ENCODE results near the gene GPR148.

GPR148 gene

GRCh38 chr2:130760754-130761751 is 32.2 kb downstream of the GPR148 start:
- Mint-ChIP-seq H3K27me3 (ENCODE audit: low read depth) (peaks cover 20% of the 10 kb centered on the region), H3K4me1 (ENCODE audit: low read depth) (no peaks in the 10 kb centered on the region), H3K9me3 (no peaks in the 10 kb centered on the region)

GRCh38 chr2:130762031-130762909 is 33.4 kb downstream of the GPR148 start:
- Mint-ChIP-seq H3K4me3 (no peak overlapping the region), H3K36me3 (ENCODE audit: low read depth) (no peaks in the 10 kb centered on the region), H3K27me3 (ENCODE audit: low read depth) (peaks cover 10% of the 10 kb centered on the region), H3K27ac (no peak overlapping the region), H3K4me1 (ENCODE audit: low read depth) (no peaks in the 10 kb centered on the region), H3K9me3 (no peaks in the 10 kb centered on the region)

More at GRCh38 chr2:130760754-130761751, 32.2 kb downstream of the GPR148 start:
- Mint-ChIP-seq H3K36me3 (ENCODE audit: low read depth) (peaks cover 1% of the 10 kb centered on the region), H3K4me3 (no peak overlapping the region), H3K27ac (no peak overlapping the region)

GRCh38 chr2:130762910-130763385 is 34.1 kb downstream of the GPR148 start:
- Mint-ChIP-seq H3K27ac (no peak overlapping the region), H3K4me3 (no peak overlapping the region), H3K36me3 (ENCODE audit: low read depth) (no peaks in the 10 kb centered on the region), H3K27me3 (ENCODE audit: low read depth) (peaks cover 5% of the 10 kb centered on the region), H3K9me3 (no peaks in the 10 kb centered on the region), H3K4me1 (ENCODE audit: low read depth) (no peaks in the 10 kb centered on the region)

- Mint-ChIP-seq H3K9me3 (no peaks in the 10 kb centered on the region), H3K4me3 (no peak overlapping the region), H3K27me3 (ENCODE audit: low read depth) (peaks cover 5% of the 10 kb centered on the region), H3K36me3 (ENCODE audit: low read depth) (no peaks in the 10 kb centered on the region), H3K4me1 (ENCODE audit: low read depth) (no peaks in the 10 kb centered on the region), H3K27ac (no peak overlapping the region)
Measured at GRCh38 chr2:130763405-130763804, 34.5 kb downstream of the GPR148 start.

- Mint-ChIP-seq H3K9me3 (no peaks in the 10 kb centered on the region), H3K27ac (no peak overlapping the region), H3K4me1 (ENCODE audit: low read depth) (no peaks in the 10 kb centered on the region), H3K36me3 (ENCODE audit: low read depth) (no peaks in the 10 kb centered on the region), H3K4me3 (no peak overlapping the region), H3K27me3 (ENCODE audit: low read depth) (no peaks in the 10 kb centered on the region)
Measured at GRCh38 chr2:130764035-130764820, 35.4 kb downstream of the GPR148 start.

GRCh38 chr2:130764821-130765115 is 35.9 kb downstream of the GPR148 start:
- H3K27ac Mint-ChIP-seq = no peak overlapping the region

GRCh38 chr2:130765464-130765863 is 36.6 kb downstream of the GPR148 start:
- Mint-ChIP-seq H3K36me3 (ENCODE audit: low read depth) (no peaks in the 10 kb centered on the region), H3K4me3 (no peak overlapping the region), H3K4me1 (ENCODE audit: low read depth) (no peaks in the 10 kb centered on the region), H3K9me3 (no peaks in the 10 kb centered on the region), H3K27me3 (ENCODE audit: low read depth) (no peaks in the 10 kb centered on the region), H3K27ac (no peak overlapping the region)

More at GRCh38 chr2:130764821-130765115, 35.9 kb downstream of the GPR148 start:
- Mint-ChIP-seq H3K4me3 (no peak overlapping the region), H3K36me3 (ENCODE audit: low read depth) (no peaks in the 10 kb centered on the region), H3K9me3 (no peaks in the 10 kb centered on the region), H3K27me3 (ENCODE audit: low read depth) (no peaks in the 10 kb centered on the region), H3K4me1 (ENCODE audit: low read depth) (no peaks in the 10 kb centered on the region)

- Mint-ChIP-seq H3K4me1 (ENCODE audit: low read depth) (no peaks in the 10 kb centered on the region), H3K4me3 (no peak overlapping the region), H3K27ac (no peak overlapping the region), H3K36me3 (ENCODE audit: low read depth) (no peaks in the 10 kb centered on the region), H3K27me3 (ENCODE audit: low read depth) (no peaks in the 10 kb centered on the region), H3K9me3 (no peaks in the 10 kb centered on the region)
Measured at GRCh38 chr2:130766037-130766436, 37.2 kb downstream of the GPR148 start.

GRCh38 chr2:130766711-130767407 is 38.0 kb downstream of the GPR148 start:
- Mint-ChIP-seq H3K4me3 (no peak overlapping the region), H3K9me3 (no peaks in the 10 kb centered on the region), H3K27me3 (ENCODE audit: low read depth) (no peaks in the 10 kb centered on the region), H3K36me3 (ENCODE audit: low read depth) (no peaks in the 10 kb centered on the region), H3K27ac (no peak overlapping the region), H3K4me1 (ENCODE audit: low read depth) (no peaks in the 10 kb centered on the region)

GRCh38 chr2:130767408-130767775 is 38.5 kb downstream of the GPR148 start:
- H3K4me1 Mint-ChIP-seq (ENCODE audit: low read depth) = no peaks in the 10 kb centered on the region
- H3K4me3 Mint-ChIP-seq = no peak overlapping the region
- H3K27ac Mint-ChIP-seq = no peak overlapping the region
- no peaks in the 10 kb centered on the region for H3K27me3 Mint-ChIP-seq (ENCODE audit: low read depth)
- H3K36me3 Mint-ChIP-seq (ENCODE audit: low read depth) = no peaks in the 10 kb centered on the region
- H3K9me3 Mint-ChIP-seq = no peaks in the 10 kb centered on the region

- Mint-ChIP-seq H3K27me3 (ENCODE audit: low read depth) (no peaks in the 10 kb centered on the region), H3K36me3 (ENCODE audit: low read depth) (no peaks in the 10 kb centered on the region), H3K4me1 (ENCODE audit: low read depth) (no peaks in the 10 kb centered on the region), H3K9me3 (peaks cover 4% of the 10 kb centered on the region), H3K4me3 (no peak overlapping the region), H3K27ac (no peak overlapping the region)
Measured at GRCh38 chr2:130768191-130768855, 39.5 kb downstream of the GPR148 start.

GRCh38 chr2:130769343-130769907 is 40.6 kb downstream of the GPR148 start:
- Mint-ChIP-seq H3K27me3 (ENCODE audit: low read depth) (no peaks in the 10 kb centered on the region), H3K27ac (no peak overlapping the region), H3K36me3 (ENCODE audit: low read depth) (no peaks in the 10 kb centered on the region), H3K4me3 (no peak overlapping the region), H3K9me3 (peaks cover 4% of the 10 kb centered on the region), H3K4me1 (ENCODE audit: low read depth) (no peaks in the 10 kb centered on the region)

- H3K9me3 Mint-ChIP-seq = peaks cover 4% of the 10 kb centered on the region
- H3K36me3 Mint-ChIP-seq (ENCODE audit: low read depth) = no peaks in the 10 kb centered on the region
- no peaks in the 10 kb centered on the region for H3K4me1 Mint-ChIP-seq (ENCODE audit: low read depth)
- H3K4me3 Mint-ChIP-seq = no peak overlapping the region
- peaks cover 9% of the 10 kb centered on the region for H3K27me3 Mint-ChIP-seq (ENCODE audit: low read depth)
- no peak overlapping the region for H3K27ac Mint-ChIP-seq
Measured at GRCh38 chr2:130776550-130776949, 47.7 kb downstream of the GPR148 start.
